NAMALWA (cell line): ENCODE results near the gene NCOA3.
"Not testable (repeated sequence)": the region's sequence is repeated elsewhere in the genome, so short reads cannot be mapped to it uniquely, and the experiment has no call there.

ENCODE experiments used
- DNase-seq: peaks from one replicate; pipeline ENCODE4 v3.0.0-alpha.2; 2015; ENCODE audit warnings: low spot score

The NCOA3 gene

GRCh38 chr20:47501482-47502270 lies at the start of gene NCOA3:
Gene NCOA3 (plus strand): TSS chr20:47501887. CDS start chr20:47622248, 120,361 bp downstream.
- peak; percentile 95 for DNase-seq

GRCh38 chr20:47452736-47453161 lies 48.9 kb upstream of the NCOA3 start:
- DNase-seq = no peak

GRCh38 chr20:47453167-47453782 lies 48.4 kb upstream of the NCOA3 start:
- no peak for DNase-seq

- no peak for DNase-seq
Measured at GRCh38 chr20:47454298-47455132, 47.2 kb upstream of the NCOA3 start.

GRCh38 chr20:47455133-47456040 lies 46.3 kb upstream of the NCOA3 start:
- no peak for DNase-seq

GRCh38 chr20:47456041-47456537 lies 45.6 kb upstream of the NCOA3 start:
- DNase-seq = no peak

- DNase-seq = no peak
Measured at GRCh38 chr20:47456952-47457724, 44.5 kb upstream of the NCOA3 start.

GRCh38 chr20:47458280-47459050 lies 43.2 kb upstream of the NCOA3 start:
- not testable (repeated sequence) for DNase-seq

GRCh38 chr20:47459344-47460073 lies 42.2 kb upstream of the NCOA3 start:
- DNase-seq = no peak

- DNase-seq = not testable (repeated sequence)
Measured at GRCh38 chr20:47460761-47461112, 41.0 kb upstream of the NCOA3 start.

- no peak for DNase-seq
Measured at GRCh38 chr20:47461120-47461685, 40.5 kb upstream of the NCOA3 start.

- not testable (repeated sequence) for DNase-seq
Measured at GRCh38 chr20:47461906-47462305, 39.8 kb upstream of the NCOA3 start.

- no peak for DNase-seq
Measured at GRCh38 chr20:47464380-47465101, 37.1 kb upstream of the NCOA3 start.

- no peak for DNase-seq
Measured at GRCh38 chr20:47465335-47466090, 36.2 kb upstream of the NCOA3 start.

GRCh38 chr20:47466213-47466612 lies 35.5 kb upstream of the NCOA3 start:
- no peak for DNase-seq

- DNase-seq = peak; percentile 73
Measured at GRCh38 chr20:47466704-47467459, 34.8 kb upstream of the NCOA3 start.
